Measurements from ENCODE around the gene C10orf53.

Gene C10orf53

DNA sequence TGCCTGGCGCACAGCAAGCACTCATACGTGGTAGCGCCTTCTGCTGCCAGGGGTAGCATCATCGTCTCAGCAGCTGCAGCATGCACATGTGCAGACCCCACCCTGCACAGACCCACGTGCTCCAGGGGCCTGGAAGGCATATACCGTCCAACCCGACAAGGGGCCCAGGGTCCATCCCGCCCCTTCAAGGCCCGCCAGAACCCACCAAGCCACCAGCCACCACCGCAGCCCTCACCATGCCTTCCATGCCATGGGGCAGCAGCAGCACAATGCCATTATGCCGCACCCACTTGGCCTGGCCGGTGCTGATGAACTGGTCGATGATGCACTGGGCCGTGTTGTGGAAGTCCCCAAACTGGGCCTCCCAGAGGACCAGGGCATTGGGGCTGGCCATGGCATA is 60.0 kb downstream of the C10orf53 start:
- no peak for DNase-seq

DNA sequence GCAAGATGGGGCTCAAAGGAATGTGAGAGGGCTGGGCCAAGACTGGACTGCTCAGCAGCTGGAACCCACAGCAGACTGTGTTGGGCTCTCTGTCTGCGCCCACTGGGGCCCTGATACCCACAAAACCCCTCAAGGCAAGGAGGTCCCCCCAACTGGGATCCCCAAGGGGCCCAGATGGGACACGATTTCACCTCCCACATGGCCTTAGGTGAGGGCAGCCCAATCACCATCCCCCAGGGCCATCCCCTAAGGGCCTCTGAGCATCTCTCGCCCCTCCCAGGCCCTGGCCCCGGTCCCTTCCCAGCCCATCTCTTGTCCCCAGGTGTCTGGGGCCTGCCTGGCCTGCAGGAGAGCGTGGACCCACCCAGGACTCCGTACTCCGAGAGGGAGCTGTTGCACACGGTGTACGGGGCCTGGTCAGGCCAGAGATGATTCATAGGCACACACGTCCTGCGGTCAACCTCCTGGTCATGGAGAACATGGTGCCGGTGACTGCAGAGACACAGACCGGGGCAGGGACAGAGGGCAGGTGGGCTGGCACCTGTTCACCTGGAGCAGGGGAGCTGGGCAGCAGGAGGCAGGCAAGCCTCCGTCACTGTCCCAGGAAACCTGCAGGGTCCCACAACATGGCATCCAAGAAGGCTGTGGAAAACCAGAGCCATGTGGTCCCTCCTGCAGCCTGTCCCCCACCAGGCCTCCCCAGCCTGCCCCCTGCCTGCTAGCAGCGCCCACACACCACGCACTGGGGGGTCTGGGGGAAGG is 61.1 kb downstream of the C10orf53 start:
- no peak for DNase-seq

DNA sequence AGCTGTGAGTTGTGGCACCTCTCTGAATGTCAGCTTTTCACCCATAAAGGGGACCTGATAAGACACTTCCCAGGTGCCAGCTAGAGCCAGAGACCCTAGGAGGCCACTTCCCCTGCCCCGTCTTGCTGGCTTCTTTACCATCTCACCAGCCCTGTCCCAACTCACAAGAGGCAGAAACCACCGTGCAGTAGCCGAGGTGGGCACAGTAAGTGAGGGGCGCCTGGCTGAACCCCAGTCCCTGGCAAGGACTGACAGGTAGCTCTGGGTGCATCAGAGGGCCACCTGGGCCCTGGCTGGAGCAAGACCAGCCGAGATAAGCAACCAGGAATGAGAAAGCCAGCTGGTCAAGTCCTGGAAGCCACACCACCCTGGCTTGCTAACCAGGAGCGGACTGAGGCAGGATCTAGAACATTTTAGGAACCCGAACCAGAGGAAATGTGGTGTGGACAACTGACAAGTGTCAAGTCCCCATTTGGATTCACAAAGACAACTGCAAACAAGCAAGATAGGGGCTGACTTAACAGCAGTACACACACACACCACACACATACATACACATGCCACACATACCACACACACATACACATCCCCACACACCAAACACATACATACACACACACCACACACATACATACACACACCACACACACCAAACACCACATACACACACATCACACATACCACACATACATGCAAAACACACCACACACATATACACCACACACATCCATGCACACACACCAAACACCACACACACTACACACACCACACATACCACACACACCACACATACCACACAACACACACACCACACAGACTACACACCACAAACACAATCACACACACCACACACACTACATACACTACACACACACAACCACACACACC is 61.9 kb downstream of the C10orf53 start:
- DNase-seq = no peak

DNA sequence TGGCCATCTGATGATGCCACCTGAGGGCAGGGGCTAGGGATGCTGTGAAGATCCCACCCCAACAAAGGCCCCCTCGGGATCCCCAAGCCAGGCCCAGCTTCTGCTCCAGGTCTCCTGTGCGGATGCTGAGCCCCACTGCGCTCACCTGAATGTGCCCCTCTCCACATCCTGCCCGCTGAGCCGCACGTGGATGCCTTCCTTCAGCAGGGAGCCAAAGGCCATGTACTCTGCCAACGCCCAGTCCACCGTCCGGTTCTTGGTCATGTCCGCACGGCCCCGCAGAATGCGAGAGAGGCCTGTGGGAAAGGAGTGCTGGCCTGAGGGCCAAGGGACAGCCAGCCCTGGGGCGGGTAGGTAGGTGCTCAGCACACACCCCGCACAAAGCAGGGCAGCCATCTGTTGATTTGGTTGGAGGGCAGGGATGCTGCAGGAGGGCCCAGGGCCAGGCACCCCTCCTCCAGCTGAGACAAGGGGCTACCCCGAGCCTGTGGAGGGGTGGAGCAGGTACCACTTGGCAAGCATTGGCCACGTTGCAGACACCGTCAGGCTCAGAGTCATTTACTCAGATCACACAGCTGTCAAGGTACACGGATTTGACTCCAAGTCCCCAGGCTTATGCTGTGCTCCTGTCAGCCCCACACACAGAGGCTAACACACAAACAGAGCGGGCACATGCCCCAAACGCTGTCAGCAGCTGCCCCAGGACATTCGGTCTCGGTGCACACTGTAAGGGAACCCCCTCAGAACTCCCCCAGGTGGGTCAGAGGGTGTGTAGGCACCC is 63.4 kb downstream of the C10orf53 start:
- no peak for DNase-seq

DNA sequence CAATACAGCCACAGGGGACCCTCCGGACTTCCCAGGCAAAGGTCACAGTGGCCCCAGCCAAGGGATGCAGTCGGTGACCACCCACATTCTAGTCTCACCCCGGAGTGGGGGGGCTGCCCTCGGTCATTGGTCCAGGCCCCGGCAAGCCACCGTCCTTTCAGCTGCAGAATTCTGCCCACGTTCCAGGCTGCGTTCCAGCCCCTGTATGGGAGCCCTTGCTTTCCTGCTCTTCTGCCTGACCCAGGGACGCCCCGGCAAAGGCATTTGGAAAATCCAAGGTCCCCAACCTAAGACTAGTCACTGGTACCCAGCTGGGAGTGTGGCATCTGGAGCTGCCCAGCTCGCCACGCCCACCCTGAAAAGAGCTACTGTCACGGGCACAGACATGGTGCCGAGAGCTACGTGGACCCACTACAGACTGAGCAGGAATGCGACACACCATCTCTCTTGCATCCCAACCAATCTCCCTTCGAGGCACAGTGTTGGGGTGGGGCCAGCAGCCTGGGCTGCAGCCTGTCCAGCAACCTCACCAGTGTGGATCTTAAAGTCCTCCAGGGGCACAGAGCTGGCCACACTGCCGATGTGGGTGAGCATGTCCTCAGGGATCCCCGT is 64.1 kb downstream of the C10orf53 start:
- DNase-seq = no peak

DNA sequence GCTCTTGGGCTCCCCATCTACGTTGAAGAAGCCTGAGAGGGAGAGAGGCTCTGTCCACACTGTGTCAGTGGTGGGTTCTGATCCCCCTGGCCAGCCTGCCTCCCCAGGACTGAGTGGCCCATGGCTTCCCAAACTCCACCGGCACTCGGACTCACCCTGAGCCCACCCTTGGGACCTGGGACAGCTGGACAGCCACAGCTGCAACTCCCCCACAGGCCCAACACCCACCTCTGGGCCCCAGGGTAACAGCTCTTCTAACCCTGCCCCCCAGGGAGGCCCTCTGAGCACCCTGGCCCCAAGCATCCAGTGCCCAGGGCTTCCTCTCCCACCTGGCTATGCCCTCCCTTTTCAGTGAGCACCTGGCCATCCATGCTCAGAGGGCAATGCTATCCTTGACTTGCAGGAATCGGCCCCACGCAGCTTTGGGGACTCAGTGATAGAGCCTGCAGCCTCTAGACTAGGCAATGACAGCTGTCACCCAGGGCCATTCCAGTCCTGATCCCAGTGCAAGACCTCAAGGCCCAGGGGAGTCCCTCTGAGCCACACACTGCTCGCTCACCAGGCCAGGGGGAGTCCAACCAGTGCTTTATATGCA is 64.7 kb downstream of the C10orf53 start:
- no peak for DNase-seq

DNA sequence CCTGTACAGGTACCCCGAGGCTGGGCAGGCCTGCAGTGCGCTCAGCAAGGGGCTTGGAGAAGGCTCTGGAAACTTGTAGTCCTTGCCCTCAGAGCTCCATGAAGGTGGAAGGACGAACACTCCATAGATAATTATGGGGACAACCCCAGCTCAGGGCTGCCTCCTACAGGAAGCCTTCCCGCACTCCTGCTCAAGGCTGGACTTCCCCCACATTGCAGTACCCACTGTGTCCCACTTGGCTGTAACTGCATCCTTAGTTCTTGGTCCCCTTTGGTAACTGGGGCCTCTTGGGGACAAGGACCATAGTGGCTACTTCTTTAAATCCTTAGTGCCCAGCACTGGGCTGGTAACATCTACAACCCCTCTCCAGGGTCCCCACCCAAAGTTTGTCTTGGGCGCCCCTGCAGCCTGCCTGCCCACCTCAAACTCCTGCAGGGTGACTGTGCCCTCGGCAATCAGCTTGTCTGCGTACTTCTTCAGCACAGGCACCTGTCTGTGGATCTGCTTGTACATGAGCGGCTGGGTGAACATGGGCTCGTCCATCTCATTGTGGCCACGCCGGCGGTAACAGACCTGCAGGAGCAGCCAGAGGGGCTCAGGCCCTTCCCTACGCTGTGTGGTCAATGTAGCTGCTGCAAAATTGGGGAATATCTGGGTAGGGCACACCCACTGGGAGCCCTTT is 65.6 kb downstream of the C10orf53 start:
- DNase-seq = no peak

DNA sequence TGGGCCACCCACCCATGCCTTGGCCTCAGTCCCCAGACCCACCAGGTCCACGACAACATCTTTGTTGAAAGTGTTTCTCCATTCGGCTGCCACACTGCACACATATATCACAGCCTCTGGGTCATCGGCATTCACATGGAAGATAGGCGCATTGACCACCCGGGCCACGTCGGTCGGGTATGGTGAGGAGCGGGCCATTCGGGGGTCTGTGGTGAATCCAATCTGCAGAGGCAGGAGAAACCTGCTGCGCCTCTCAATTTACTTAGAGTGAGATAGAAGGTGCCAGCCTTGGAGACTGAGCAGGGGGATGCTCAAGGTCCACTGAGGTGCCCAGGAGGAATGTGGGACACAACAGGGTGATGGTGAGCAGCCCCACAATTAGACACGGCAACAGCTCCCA is 66.3 kb downstream of the C10orf53 start:
- DNase-seq = no peak

DNA sequence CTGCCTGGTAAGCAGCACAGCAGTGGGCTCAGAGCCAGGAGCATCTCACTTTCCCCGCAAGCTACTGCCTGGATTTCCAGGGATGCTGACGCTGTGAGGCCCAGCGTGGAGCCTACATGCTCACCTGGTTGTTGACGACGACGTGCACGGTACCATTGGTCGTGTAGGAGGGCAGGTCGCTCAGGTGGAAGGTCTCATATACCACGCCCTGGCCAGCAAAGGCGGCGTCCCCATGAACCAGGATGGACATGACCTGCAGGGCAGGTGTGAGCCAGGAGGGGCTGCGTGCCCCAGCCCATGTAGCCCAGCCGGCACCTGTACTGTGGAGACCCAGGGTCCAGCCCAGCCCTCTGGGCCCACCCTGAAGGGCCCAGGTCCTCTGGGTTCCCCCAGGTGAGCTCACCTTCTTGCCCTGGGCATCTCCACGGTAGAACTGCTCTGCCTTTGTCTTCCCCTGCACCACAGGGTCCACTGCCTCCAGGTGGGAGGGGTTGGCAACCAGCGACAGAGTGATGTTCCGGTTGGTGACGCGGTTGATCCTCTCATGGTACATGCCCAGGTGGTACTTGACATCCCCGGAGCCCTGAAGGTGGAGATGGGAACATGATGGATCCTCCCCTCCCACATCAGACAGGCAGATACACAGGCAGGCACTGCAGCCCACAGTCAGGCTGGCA is 67.3 kb downstream of the C10orf53 start:
- DNase-seq = no peak
